Memory B cell (primary cell): ENCODE measurements around the gene UAP1L1.
"Not testable (repeated sequence)": the region's sequence is repeated elsewhere in the genome, so short reads cannot be mapped to it uniquely, and the experiment has no call there.

Source experiments
- ATAC-seq: fragments of 150-1000 bp; cut with Tn5 transposase; 2 replicates; pipeline ENCODE4 v1.10.0; 2021; ENCODE audit warnings: low read depth, mild to moderate bottlenecking, moderate library complexity
- DNase-seq, 2 donors: peaks; one replicate each; pipeline ENCODE4 v3.0.0; 2022; ENCODE audit warnings: low spot score in 2 of 2
- H3K27ac Mint-ChIP-seq: one replicate; pipeline ENCODE4 v1.8.0; 2022; ENCODE audit warnings: mild to moderate bottlenecking, moderate library complexity, mixed read lengths
- H3K27me3 Mint-ChIP-seq: one replicate; pipeline ENCODE4 v1.8.0; 2022; ENCODE audit warnings: mixed read lengths
- H3K36me3 Mint-ChIP-seq: one replicate; pipeline ENCODE4 v1.8.0; 2022; ENCODE audit warnings: mild to moderate bottlenecking, mixed read lengths
- H3K4me1 Mint-ChIP-seq: one replicate; pipeline ENCODE4 v1.8.0; 2022; ENCODE audit warnings: mixed read lengths
- H3K4me3 Mint-ChIP-seq: one replicate; pipeline ENCODE4 v1.8.0; 2022; ENCODE audit warnings: mild to moderate bottlenecking, moderate library complexity, mixed read lengths
- H3K9me3 Mint-ChIP-seq: one replicate; pipeline ENCODE4 v1.8.0; 2022; ENCODE audit warnings: mixed read lengths

The UAP1L1 gene, protein sequence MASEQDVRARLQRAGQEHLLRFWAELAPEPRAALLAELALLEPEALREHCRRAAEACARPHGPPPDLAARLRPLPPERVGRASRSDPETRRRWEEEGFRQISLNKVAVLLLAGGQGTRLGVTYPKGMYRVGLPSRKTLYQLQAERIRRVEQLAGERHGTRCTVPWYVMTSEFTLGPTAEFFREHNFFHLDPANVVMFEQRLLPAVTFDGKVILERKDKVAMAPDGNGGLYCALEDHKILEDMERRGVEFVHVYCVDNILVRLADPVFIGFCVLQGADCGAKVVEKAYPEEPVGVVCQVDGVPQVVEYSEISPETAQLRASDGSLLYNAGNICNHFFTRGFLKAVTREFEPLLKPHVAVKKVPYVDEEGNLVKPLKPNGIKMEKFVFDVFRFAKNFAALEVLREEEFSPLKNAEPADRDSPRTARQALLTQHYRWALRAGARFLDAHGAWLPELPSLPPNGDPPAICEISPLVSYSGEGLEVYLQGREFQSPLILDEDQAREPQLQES

GRCh38 chr9:137077010-137077747 is at the start of gene UAP1L1:
Gene UAP1L1 (plus strand): TSS chr9:137077517. CDS start chr9:137077533, 16 bp downstream.
- Mint-ChIP-seq H3K27me3 (no peaks in the 10 kb centered on the region), H3K4me3 (peak within 1 kb of the TSS; percentile 81), H3K4me1 (peaks cover 8% of the 10 kb centered on the region), H3K9me3 (no peaks in the 10 kb centered on the region), H3K36me3 (peaks cover 3% of the 10 kb centered on the region), H3K27ac (no peak within 1 kb of the TSS)
- ATAC-seq (peak; percentile 70), DNase-seq (peak; percentile 52 to 64)

GRCh38 chr9:137028263-137029057 is 48.9 kb upstream of the UAP1L1 start:
- Mint-ChIP-seq H3K27me3 (no peaks in the 10 kb centered on the region), H3K36me3 (no peaks in the 10 kb centered on the region), H3K9me3 (no peaks in the 10 kb centered on the region), H3K27ac (no peak overlapping the region), H3K4me3 (peak overlapping the region; percentile 82), H3K4me1 (peaks cover 41% of the 10 kb centered on the region)
- DNase-seq (peak in 1 of 2 donors; percentile 60), ATAC-seq (peak; percentile 41)

DNA sequence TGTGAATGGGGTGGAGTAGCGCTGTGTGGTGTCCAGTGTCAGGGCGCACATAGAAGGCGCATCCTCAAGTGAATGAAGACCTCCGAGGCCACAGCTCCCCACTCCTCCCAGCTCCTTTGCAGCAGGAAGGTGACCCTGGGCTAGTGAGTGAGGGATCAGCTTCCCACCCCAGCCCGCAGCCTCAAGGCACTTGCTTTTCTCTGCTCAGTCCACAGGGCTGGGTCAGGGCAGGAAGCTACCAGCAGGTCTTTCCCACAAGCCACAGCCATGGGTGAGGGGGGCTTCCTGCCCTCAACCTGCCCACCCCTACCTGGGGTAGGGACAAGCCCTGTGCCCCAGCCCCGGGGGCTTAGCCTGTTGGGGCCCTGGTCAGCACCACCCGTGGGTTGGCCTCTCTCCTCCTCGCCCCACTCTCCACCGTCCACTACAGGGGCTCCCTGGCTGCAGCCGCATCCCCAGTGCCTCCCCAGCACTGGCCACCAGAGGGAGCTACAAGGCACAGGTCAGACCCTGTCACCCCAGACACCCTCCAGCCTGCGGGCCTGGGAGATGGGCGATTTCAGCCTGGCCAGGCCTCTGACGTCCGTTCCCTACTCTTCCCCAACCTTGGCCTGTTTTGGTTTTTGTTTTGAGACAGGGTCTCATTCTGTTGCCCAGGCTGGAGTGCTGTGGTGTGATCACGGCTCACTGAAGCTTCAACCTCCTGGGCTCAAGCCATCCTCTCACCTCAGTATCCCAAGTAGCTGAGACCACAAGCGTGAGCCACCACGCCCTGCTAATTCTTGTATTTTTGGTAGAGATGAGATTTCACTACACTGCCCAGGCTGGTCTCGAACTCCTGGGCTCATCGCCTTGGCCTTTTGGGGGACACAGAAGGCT is 48.0 kb upstream of the UAP1L1 start:
- Mint-ChIP-seq H3K4me1 (peaks cover 41% of the 10 kb centered on the region), H3K9me3 (no peaks in the 10 kb centered on the region), H3K27ac (peak overlapping the region; percentile 14), H3K27me3 (no peaks in the 10 kb centered on the region), H3K36me3 (no peaks in the 10 kb centered on the region), H3K4me3 (peak overlapping the region; percentile 82)
- DNase-seq = peak; percentile 81 to 94
- peak; percentile 31 for ATAC-seq

- H3K4me1 Mint-ChIP-seq = peaks cover 48% of the 10 kb centered on the region
- DNase-seq = no peak
- H3K27ac Mint-ChIP-seq = peak overlapping the region; percentile 78
- H3K27me3 Mint-ChIP-seq = no peaks in the 10 kb centered on the region
- no peak for ATAC-seq
- H3K9me3 Mint-ChIP-seq = no peaks in the 10 kb centered on the region
- H3K36me3 Mint-ChIP-seq = no peaks in the 10 kb centered on the region
- peak overlapping the region; percentile 82 for H3K4me3 Mint-ChIP-seq
These were observed 47.3 kb upstream of the UAP1L1 start for GRCh38 chr9:137030006-137030405.

DNA sequence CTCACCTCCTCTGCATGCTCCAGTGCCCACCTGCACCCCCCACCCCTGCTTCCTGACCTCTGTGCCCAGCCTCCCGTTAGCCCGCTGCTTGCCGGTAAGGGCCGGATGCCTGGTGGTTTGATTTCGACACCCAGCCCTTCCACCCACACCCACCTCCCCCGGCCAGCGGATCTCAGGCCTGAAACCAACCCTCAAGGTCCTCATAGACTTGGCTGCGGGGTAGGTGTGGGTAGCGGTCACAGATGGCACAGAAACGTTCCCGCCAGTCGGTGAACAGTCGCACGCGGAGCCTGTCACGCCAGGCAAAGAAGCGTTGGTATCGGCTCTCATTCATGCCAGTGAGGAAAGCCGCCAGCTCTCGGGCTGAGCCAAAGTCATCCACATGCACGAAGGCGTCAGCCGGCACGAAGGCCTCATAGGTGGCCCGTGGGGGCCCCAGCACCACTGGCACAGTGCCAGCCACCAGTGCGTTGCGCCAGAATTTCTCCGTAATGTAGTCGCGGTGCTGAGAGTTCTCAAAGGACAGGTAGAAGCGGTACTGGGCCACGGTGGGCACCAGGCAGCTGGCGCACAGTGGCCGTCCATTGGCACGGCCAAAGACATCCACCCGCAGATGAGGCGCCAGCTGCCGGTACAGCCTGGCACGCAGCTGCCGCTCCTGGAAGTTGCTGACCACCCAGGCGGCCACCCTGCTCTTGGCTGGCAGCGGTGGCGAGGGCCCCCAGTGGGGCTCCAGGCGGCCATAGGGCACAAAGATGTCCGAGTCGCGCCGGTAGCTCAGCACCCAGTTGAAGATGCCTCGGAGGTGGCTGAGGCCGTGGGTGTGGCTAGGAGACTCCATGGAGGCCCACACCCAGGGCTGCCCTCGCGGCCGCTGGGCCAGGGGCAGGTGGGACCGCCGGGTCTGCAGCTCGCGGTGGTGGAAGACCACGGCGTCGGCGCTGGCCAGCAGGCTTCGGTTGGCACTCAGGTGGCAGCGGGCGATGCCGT is 46.5 kb upstream of the UAP1L1 start:
- H3K9me3 Mint-ChIP-seq = no peaks in the 10 kb centered on the region
- peak overlapping the region; percentile 78 for H3K27ac Mint-ChIP-seq
- no peaks in the 10 kb centered on the region for H3K27me3 Mint-ChIP-seq
- no peak for DNase-seq
- ATAC-seq = no peak
- H3K36me3 Mint-ChIP-seq = no peaks in the 10 kb centered on the region
- H3K4me3 Mint-ChIP-seq = peak overlapping the region; percentile 82
- peaks cover 51% of the 10 kb centered on the region for H3K4me1 Mint-ChIP-seq

DNA sequence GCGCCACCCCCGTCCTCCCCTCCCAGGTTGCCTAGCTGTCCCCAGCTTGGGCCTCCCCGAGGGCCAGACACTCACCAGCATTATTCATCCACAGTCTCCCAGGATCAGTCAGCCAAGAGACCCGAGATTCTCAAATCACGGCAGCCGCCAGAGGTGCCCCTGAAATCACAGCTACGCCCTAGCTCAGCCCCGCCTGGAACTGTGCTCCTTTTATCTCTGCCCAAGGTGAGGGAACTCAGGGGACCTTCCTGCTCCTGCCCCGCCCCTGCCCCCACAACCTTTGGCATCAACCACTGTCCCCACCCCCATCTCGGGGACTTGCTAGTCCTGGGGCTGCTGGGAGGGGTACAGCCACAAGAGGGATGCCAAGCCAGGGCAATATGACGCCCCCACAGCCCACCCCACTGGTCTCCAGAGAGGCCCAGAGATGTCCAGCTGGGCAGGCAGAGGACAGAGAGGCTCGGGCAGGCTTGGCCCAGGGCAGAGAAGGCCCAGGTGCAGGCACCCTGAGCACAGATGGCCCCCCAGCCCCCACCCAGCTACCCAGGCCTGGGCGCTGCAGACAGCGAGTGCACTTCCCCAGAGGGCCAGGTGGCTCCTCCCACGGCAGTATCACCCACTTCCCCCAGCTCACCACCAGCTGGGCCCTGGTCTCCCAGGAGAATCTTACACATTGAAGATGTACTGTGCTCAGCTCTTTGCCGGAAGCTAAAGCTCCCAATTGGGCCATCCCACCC is 45.2 kb upstream of the UAP1L1 start, which contains the start of gene FUT7:
Gene FUT7 (minus strand): TSS at position 185 of the 737 bp plus-strand sequence. CDS start 97 bp downstream, at position 88.
- Mint-ChIP-seq H3K9me3 (no peaks in the 10 kb centered on the region), H3K4me3 (peak within 1 kb of the TSS; percentile 82), H3K27ac (peak within 1 kb of the TSS; percentile 82), H3K27me3 (no peaks in the 10 kb centered on the region), H3K36me3 (no peaks in the 10 kb centered on the region), H3K4me1 (peaks cover 44% of the 10 kb centered on the region)
- DNase-seq = no peak
- ATAC-seq = peak; percentile 54

DNA sequence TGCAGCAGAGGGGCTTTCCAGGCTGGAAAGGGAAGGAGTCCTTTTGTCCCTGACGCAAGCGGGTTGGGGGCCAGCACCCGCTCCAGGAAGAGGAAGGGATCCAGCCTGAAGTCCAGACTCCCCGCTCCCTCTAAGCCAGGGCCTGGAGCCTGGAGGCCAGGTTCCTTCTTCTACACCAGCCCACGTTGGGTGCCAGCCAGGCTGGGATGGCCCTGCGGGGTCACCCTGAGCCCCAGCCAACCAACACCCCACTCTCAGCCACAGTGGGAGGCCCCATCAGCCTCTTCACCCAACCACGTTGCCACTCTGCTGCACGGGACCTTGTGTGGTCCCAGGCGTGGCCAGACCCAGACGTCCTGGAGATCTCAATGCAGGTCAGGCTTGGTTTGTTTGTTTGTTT is 44.5 kb upstream of the UAP1L1 start:
- no peaks in the 10 kb centered on the region for H3K27me3 Mint-ChIP-seq
- H3K9me3 Mint-ChIP-seq = no peaks in the 10 kb centered on the region
- peaks cover 41% of the 10 kb centered on the region for H3K4me1 Mint-ChIP-seq
- peak overlapping the region; percentile 82 for H3K4me3 Mint-ChIP-seq
- peak overlapping the region; percentile 82 for H3K27ac Mint-ChIP-seq
- ATAC-seq (peak; percentile 39), DNase-seq (no peak)
- no peaks in the 10 kb centered on the region for H3K36me3 Mint-ChIP-seq

- not testable (repeated sequence) for H3K36me3 Mint-ChIP-seq, H3K27me3 Mint-ChIP-seq, DNase-seq, H3K9me3 Mint-ChIP-seq, ATAC-seq
- peak overlapping the region; percentile 82 for H3K27ac Mint-ChIP-seq
- H3K4me3 Mint-ChIP-seq = peak overlapping the region; percentile 82
- peaks cover 41% of the 10 kb centered on the region for H3K4me1 Mint-ChIP-seq
These were observed 43.8 kb upstream of the UAP1L1 start for GRCh38 chr9:137033481-137033880.

DNA sequence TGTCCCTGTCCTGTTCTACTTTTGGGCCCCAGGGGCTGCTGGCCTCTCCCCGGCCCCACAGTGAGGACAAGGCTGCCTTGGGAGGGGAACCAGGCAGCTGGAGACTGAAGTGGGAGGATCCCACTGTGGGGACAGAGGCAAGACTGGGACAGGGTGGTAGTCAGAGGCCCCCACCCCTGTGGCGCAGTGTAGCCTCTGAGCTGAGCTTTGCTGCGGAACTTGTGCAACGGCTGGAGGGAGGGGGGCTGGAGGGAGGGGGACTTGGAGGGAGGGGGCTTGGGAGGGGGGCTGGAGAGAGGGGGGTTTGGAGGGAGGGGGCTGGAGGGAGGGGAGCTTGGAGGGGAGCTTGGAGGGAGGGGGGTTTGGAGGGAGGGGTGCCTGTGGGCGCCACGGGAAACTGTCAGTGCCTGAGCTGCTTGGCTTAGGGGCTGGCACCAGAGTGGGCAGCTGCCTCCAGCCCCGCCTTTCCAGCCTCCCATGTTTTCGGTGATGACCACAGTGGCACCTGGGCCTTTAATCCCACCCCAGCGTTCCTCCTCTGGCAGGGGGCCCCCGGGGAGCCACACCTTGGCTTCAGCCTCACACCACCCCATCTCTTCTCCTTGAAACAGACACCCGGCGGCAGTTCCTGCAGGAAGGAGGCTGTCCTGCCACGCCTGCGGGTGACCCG is 43.1 kb upstream of the UAP1L1 start:
- peaks cover 37% of the 10 kb centered on the region for H3K4me1 Mint-ChIP-seq
- ATAC-seq (no peak), DNase-seq (no peak)
- H3K27me3 Mint-ChIP-seq = no peaks in the 10 kb centered on the region
- H3K27ac Mint-ChIP-seq = peak overlapping the region; percentile 63
- no peaks in the 10 kb centered on the region for H3K9me3 Mint-ChIP-seq
- no peaks in the 10 kb centered on the region for H3K36me3 Mint-ChIP-seq
- H3K4me3 Mint-ChIP-seq = peak overlapping the region; percentile 82

DNA sequence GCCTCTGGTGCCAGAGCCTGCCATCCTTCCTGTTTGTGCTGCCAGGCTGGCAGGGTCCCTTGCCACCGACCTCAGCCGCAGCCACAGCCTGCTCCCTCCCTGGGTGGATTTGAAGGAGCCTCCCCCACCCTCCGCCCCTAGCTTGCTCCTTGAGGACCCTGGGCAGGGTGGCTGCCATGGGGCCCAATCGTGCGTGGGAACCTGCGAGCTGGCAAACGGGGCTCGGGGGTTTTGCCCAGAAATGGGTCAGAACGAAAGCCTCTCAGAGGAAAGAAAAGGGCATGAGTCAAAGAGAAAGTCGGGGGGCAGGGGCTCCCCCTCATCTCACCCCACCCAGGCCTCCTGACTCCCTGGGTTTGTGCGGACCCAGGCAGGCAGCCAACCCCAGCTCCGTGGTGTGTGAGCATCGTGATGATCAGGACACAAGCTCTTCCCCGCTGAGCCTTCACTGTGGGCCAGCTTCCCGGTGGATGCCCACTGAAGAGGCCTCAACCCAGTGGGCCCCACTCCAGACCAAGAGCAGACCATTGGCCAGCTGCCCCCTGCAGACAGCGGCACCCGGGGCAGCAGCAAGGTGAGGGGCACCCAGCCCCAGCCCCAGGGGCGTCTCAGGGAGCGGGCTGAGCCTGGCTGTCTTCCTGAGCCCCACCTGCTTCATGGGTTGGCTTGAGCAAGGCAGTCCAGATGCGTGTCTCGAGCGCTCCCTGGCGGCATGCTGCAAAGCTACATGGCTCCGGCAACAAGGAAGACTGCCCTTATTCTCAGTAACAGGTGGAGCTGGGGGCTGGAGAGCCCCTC is 42.4 kb upstream of the UAP1L1 start:
- Mint-ChIP-seq H3K9me3 (no peaks in the 10 kb centered on the region), H3K27ac (peak overlapping the region; percentile 63), H3K36me3 (no peaks in the 10 kb centered on the region), H3K4me1 (peaks cover 31% of the 10 kb centered on the region), H3K27me3 (no peaks in the 10 kb centered on the region), H3K4me3 (peak overlapping the region; percentile 80)
- DNase-seq (peak; percentile 82 to 90), ATAC-seq (peak; percentile 64)

- DNase-seq = no peak
- H3K4me3 Mint-ChIP-seq = no peak overlapping the region
- no peak overlapping the region for H3K27ac Mint-ChIP-seq
- H3K36me3 Mint-ChIP-seq = no peaks in the 10 kb centered on the region
- peaks cover 2% of the 10 kb centered on the region for H3K27me3 Mint-ChIP-seq
- H3K4me1 Mint-ChIP-seq = peaks cover 28% of the 10 kb centered on the region
- no peaks in the 10 kb centered on the region for H3K9me3 Mint-ChIP-seq
- ATAC-seq = no peak
These were observed 41.8 kb upstream of the UAP1L1 start for GRCh38 chr9:137035507-137035834.
